Astrocyte of the spinal cord (primary cell): ENCODE results near the gene IQCH.

Source experiments
- DNase-seq: peaks from one replicate; pipeline ENCODE4 v3.0.0; 2011; ENCODE audit warnings: low read depth, low spot score
- H3K4me3 ChIP-seq: 2 replicates; pipeline ENCODE4 v1.5.1; 2011; ENCODE audit warnings: low read depth, mild to moderate bottlenecking, low read length, moderate library complexity
- CTCF ChIP-seq: IDR thresholded peaks from 2 replicates; pipeline ENCODE4 v1.5.1; 2012; ENCODE audit warnings: low read depth, mild to moderate bottlenecking, low read length, inconsistent platforms
- in situ Hi-C: cut with HindIII; loops from 2 replicates; pipeline ENCODE4 v1.10.0; 2017; ENCODE audit warnings: low sequenced_read_pairs

The IQCH gene

GRCh38 chr15:67296684-67297083 is 42.1 kb downstream of the IQCH start:
- no peak for TF ChIP-seq CTCF
- DNase-seq, result no peak
- no peak overlapping the region for H3K4me3 ChIP-seq
- in situ Hi-C loops, result no loop called here

GRCh38 chr15:67300266-67301025 is 45.9 kb downstream of the IQCH start:
- in situ Hi-C loops, result no loop called here
- DNase-seq, result no peak
- no peak for TF ChIP-seq CTCF
- no peak overlapping the region for H3K4me3 ChIP-seq

GRCh38 chr15:67303490-67304363 is 49.1 kb downstream of the IQCH start:
- peak; percentile 44 for TF ChIP-seq CTCF
- H3K4me3 ChIP-seq, result no peak overlapping the region
- in situ Hi-C loops, result no loop called here
- DNase-seq, result peak; percentile 57

GRCh38 chr15:67304778-67305177 is 50.2 kb downstream of the IQCH start:
- in situ Hi-C loops, result no loop called here
- H3K4me3 ChIP-seq, result no peak overlapping the region
- DNase-seq, result no peak
- no peak for TF ChIP-seq CTCF

GRCh38 chr15:67305506-67305905 is 50.9 kb downstream of the IQCH start:
- H3K4me3 ChIP-seq, result no peak overlapping the region
- no peak for TF ChIP-seq CTCF
- no peak for DNase-seq
- in situ Hi-C loops, result no loop called here

GRCh38 chr15:67307156-67307555 is 52.6 kb downstream of the IQCH start:
- no peak for TF ChIP-seq CTCF
- in situ Hi-C loops, result no loop called here
- peak; percentile 7 for DNase-seq
- H3K4me3 ChIP-seq, result no peak overlapping the region
